Measurements from ENCODE around the gene B9D2. TPM values are rescaled to one million over a fixed set of nuclear protein-coding genes. Genes with fewer than 3 reads are reported as not detected.

B9D2 gene
- total RNA-seq, 1 experiment from 2014 or later, result 7.3 TPM

- TF ChIP-seq ZBTB33 (IDR thresholded peaks at IDR 0.05; ENCODE audit: extremely low read depth, insufficient replicate concordance, low read length) (no peak), EZH2 (IDR thresholded peaks at IDR 0.05) (no peak), ZFX (IDR thresholded peaks at IDR 0.05) (no peak), CEBPB (IDR thresholded peaks at IDR 0.05; ENCODE audit: low read depth) (no peak), EGR1 (IDR thresholded peaks at IDR 0.05; ENCODE audit: low read depth) (no peak), JUND (IDR thresholded peaks at IDR 0.05) (no peak), ZNF274 (IDR thresholded peaks at IDR 0.05; ENCODE audit: low read depth, low read length) (no peak), TCF7L2 (IDR thresholded peaks at IDR 0.05; ENCODE audit: borderline replicate concordance, extremely low read depth, insufficient read depth, insufficient read length) (no peak), ELF1 (IDR thresholded peaks at IDR 0.05; ENCODE audit: borderline replicate concordance, low read depth) (no peak), FOSL1 (IDR thresholded peaks at IDR 0.05; ENCODE audit: low read depth) (no peak)
- TF ChIP-seq, protein P1, sequence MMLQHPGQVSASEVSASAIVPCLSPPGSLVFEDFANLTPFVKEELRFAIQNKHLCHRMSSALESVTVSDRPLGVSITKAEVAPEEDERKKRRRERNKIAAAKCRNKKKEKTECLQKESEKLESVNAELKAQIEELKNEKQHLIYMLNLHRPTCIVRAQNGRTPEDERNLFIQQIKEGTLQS (IDR thresholded peaks at IDR 0.05), result no peak
Measured at GRCh38 chr19:41363371-41363752, 587 bp downstream of the B9D2 start (continued).

DNA sequence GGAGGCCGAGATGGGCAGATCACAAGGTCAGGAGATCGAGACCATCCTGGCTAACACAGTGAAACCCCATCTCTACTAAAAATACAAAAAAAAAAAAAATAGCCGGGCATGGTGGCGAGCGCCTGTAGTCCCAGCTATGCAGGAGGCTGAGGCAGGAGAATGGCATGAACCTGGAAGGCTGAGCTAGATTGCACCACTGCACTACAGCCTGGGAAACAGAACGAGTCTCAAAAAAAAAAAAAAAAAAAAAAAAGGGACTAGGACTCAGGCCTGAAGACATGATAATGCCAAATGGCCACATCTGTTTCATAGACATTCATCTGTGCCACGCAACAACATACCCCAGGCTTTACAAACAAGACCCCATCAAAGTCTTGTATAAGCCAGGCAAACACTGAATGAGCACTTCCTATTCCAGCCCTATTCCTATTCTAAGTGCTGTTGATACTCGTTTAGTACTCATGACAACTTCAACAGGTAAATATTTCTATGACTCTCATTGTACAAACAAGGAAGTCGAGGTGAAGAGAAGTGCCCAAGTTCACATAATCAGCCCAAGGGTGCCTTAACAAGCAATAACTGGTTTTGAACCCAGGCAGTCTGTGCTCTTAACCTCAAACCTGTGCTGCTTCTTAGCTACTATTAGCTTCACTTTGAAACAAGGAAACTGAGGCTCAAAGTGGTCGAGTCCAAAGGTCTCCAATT, 1.7 kb downstream of the B9D2 start:
- RAD21 ChIA-PET (ENCODE audit: low non-redundant PET in 1 of 2, low total read pairs in 2 of 2, uncharacterized antibody in 2 of 2, unreplicated experiment in 2 of 2), result no interaction called here
- Histone ChIP-seq H3K27ac (ENCODE audit: low read depth, low read length) (no peak overlapping the region), H3K36me3 (ENCODE audit: control insufficient read depth in 1 of 2, insufficient read depth in 2 of 2, low read length in 2 of 2) (no peaks in the 10 kb centered on the region), H3K4me1 (ENCODE audit: control insufficient read depth in 1 of 2, insufficient read depth in 2 of 2, low read length in 2 of 2) (peaks cover 8 to 34% of the 10 kb centered on the region in 2 experiments; a peak in 3 of 4 replicates), H4K20me1 (ENCODE audit: insufficient read depth) (no peaks in the 10 kb centered on the region), H3K9ac (ENCODE audit: low read length) (no peak overlapping the region), H3K4me2 (ENCODE audit: low read length) (no peak overlapping the region), H2AFZ (ENCODE audit: low read depth, low read length, poor library complexity, severe bottlenecking) (no peak overlapping the region), H3K27me3 (ENCODE audit: insufficient read depth, low read length) (no peaks in the 10 kb centered on the region), H3K79me2 (ENCODE audit: insufficient read depth, low read length) (peaks cover 12% of the 10 kb centered on the region; the same call in 1 of the 2 replicates), H3K4me3 (replicated peaks in 1 of 2; ENCODE audit: low read depth in 1 of 2, low read length in 2 of 2) (no peak overlapping the region), H3K9me3 (ENCODE audit: control insufficient read depth in 1 of 2, insufficient read depth in 1 of 2, low read depth in 1 of 2, low read length in 2 of 2) (no peaks in the 10 kb centered on the region), H3K9me2 (ENCODE audit: insufficient read depth) (no peaks in the 10 kb centered on the region)
- ATAC-seq, result no peak
- no peak for DNase-seq (ENCODE audit: low read depth, low spot score)
- POLR2A ChIA-PET, result interaction anchor here (2.1 kb wide), 1 partner anchor 10 kb away, joined by 13 read pairs; no protein-coding TSS in a partner anchor
- BruUV-seq (replicated peaks), result no TSS peak
- CTCF ChIA-PET, result no interaction called here
- intact Hi-C loops (cut with micrococcal nuclease), result no loop called here
- TF ChIP-seq POLR2AphosphoS5 (IDR thresholded peaks at IDR 0.05; ENCODE audit: low read depth, low read length) (no peak), ELF1 (IDR thresholded peaks at IDR 0.05; ENCODE audit: borderline replicate concordance, low read depth) (no peak), FOSL1 (IDR thresholded peaks at IDR 0.05; ENCODE audit: low read depth) (no peak)
